ENCODE measurements around the gene PLEKHG3.

GRCh38 chr14:64761441-64762043 is 57.3 kb downstream of the PLEKHG3 start:
- peak in 2 of 3 experiments; percentile 22 to 39 for TF ChIP-seq CTCF (optimal IDR thresholded peaks at IDR 0.05 in 1 of 3, IDR thresholded peaks at IDR 0.05 in 1 of 3, conservative IDR thresholded peaks at IDR 0.05 in 1 of 3; ENCODE audit: extremely low read depth in 1 of 3, insufficient read depth in 2 of 3, low read length in 3 of 3)
- TF ChIP-seq EZH2 (IDR thresholded peaks at IDR 0.05; ENCODE audit: low read length), result no peak

Data from keratinocyte (primary cell).